ENCODE measurements around the gene MRGPRD.

DNA sequence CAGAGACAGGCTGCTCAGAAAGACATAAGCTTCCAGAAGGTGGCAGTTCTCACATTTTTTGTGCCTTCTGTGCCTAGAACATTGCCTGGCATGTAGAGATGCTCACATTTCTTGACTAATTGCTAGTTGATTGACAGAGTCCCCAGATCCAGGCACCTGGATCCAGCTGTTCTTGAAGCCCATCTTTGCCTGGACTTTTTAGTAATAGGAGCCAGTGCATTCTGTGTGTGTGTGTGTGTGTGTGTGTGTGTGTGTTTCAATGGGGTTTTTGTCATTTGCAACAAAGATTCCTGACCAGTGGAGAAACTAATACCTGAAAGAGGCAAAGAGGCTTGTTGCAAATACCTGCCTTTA is 17.2 kb upstream of the MRGPRD start:
- TF ChIP-seq, protein P1, sequence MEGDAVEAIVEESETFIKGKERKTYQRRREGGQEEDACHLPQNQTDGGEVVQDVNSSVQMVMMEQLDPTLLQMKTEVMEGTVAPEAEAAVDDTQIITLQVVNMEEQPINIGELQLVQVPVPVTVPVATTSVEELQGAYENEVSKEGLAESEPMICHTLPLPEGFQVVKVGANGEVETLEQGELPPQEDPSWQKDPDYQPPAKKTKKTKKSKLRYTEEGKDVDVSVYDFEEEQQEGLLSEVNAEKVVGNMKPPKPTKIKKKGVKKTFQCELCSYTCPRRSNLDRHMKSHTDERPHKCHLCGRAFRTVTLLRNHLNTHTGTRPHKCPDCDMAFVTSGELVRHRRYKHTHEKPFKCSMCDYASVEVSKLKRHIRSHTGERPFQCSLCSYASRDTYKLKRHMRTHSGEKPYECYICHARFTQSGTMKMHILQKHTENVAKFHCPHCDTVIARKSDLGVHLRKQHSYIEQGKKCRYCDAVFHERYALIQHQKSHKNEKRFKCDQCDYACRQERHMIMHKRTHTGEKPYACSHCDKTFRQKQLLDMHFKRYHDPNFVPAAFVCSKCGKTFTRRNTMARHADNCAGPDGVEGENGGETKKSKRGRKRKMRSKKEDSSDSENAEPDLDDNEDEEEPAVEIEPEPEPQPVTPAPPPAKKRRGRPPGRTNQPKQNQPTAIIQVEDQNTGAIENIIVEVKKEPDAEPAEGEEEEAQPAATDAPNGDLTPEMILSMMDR (conservative IDR thresholded peaks at IDR 0.05 in 1 of 2, IDR thresholded peaks at IDR 0.05 in 1 of 2; ENCODE audit: low read depth in 1 of 2, low read length in 2 of 2), result no peak
- TF ChIP-seq EZH2 (IDR thresholded peaks at IDR 0.05; ENCODE audit: low read length, missing control alignments), result no peak

All from fibroblast of lung (primary cell).